Measurements from ENCODE around the gene CPA2.

DNA sequence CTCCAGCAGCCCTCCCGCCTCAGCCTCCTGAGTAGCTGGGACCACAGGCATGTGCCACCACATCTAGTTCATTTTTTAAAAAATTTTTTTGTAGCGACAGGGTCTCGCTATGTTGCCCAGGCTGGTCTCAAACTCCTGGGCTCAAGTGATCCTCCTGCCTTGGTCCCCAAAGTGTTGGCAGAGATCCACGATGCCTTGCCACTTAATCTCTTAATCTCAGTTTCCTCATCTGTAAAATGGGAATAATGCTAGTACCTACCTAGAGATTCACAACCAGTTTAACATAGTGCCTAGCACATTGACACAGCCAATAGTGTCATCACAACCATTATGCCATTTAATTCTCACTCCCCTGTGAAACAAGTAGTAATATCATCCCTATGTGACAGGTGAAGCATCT is 21.5 kb downstream of the CPA2 start:
- TF ChIP-seq, protein P1, sequence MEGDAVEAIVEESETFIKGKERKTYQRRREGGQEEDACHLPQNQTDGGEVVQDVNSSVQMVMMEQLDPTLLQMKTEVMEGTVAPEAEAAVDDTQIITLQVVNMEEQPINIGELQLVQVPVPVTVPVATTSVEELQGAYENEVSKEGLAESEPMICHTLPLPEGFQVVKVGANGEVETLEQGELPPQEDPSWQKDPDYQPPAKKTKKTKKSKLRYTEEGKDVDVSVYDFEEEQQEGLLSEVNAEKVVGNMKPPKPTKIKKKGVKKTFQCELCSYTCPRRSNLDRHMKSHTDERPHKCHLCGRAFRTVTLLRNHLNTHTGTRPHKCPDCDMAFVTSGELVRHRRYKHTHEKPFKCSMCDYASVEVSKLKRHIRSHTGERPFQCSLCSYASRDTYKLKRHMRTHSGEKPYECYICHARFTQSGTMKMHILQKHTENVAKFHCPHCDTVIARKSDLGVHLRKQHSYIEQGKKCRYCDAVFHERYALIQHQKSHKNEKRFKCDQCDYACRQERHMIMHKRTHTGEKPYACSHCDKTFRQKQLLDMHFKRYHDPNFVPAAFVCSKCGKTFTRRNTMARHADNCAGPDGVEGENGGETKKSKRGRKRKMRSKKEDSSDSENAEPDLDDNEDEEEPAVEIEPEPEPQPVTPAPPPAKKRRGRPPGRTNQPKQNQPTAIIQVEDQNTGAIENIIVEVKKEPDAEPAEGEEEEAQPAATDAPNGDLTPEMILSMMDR (IDR thresholded peaks at IDR 0.05): no peak
- no peak for TF ChIP-seq POLR2A (IDR thresholded peaks at IDR 0.05)
